Measurements from ENCODE around the gene ZNF526. TPM values are rescaled to one million over a fixed set of nuclear protein-coding genes. Genes with fewer than 3 reads are reported as not detected.

The ZNF526 gene
- total and polyA plus RNA-seq, 9 of the 15 experiments (the other 6 are each of a cell fraction or from before 2014, with no cell fraction given): 1.3 to 17.9 (median 6.2) TPM

- TF ChIP-seq USF1 (CRISPR knock-in tag; IDR thresholded peaks at IDR 0.05) (0 out of 2 replicates have a peak, but pooled peaks have one; percentile 44), JUN (IDR thresholded peaks at IDR 0.05; ENCODE audit: borderline replicate concordance, low read depth, low read length) (peak; percentile 50; the same call in 1 of the 2 replicates), JUN (CRISPR knock-in tag; IDR thresholded peaks at IDR 0.05; ENCODE audit: borderline replicate concordance) (no peak), THRB (CRISPR knock-in tag; conservative IDR thresholded peaks at IDR 0.05) (0 out of 2 replicates have a peak, but pooled peaks have one; percentile 54), ZBTB17 (CRISPR knock-in tag; IDR thresholded peaks at IDR 0.05) (0 out of 2 replicates have a peak, but pooled peaks have one; percentile 40), FOXM1 (IDR thresholded peaks at IDR 0.05; ENCODE audit: low read depth) (no peak), FOXM1 (CRISPR knock-in tag; IDR thresholded peaks at IDR 0.05; ENCODE audit: low read depth) (no peak), NRF1 (conservative IDR thresholded peaks at IDR 0.05 in 1 of 2, IDR thresholded peaks at IDR 0.05 in 1 of 2) (peak; percentile 36 to 38; a peak in 2 of 4 replicates), TAF9B (IDR thresholded peaks at IDR 0.05; ENCODE audit: partially characterized antibody) (no peak), CHD4 (IDR thresholded peaks at IDR 0.05; ENCODE audit: insufficient read depth, insufficient replicate concordance, low read depth, low read length, poor library complexity, severe bottlenecking) (no peak), VEZF1 (CRISPR knock-in tag; IDR thresholded peaks at IDR 0.05) (peak; percentile 41), ZNF12 (CRISPR knock-in tag; IDR thresholded peaks at IDR 0.05) (no peak), CEBPB (tag; IDR thresholded peaks at IDR 0.05) (peak; percentile 44; the same call in 1 of the 2 replicates), NR2C2 (CRISPR knock-in tag; IDR thresholded peaks at IDR 0.05) (no peak), NR2C2 (tag; IDR thresholded peaks at IDR 0.05) (peak; percentile 46; the same call in 1 of the 2 replicates), MNT (conservative IDR thresholded peaks at IDR 0.05) (0 out of 4 replicates have a peak, but pooled peaks of 1 of the 2 experiments have one; percentile 16), CTCF (IDR thresholded peaks at IDR 0.05 in 2 of 3, conservative IDR thresholded peaks at IDR 0.05 in 1 of 3; ENCODE audit: insufficient read depth in 2 of 3, low read depth in 1 of 3, low read length in 3 of 3) (no peak), ZNF639 (CRISPR knock-in tag; conservative IDR thresholded peaks at IDR 0.05 in 1 of 2, IDR thresholded peaks at IDR 0.05 in 1 of 2) (peak in 1 of 2 experiments; percentile 49; a peak in 1 of 4 replicates)
Observed at GRCh38 chr19:42207767-42208271, 12.3 kb upstream of the ZNF526 start (continued).

All from K562 (cell line).